Chondrocyte (in vitro differentiated cells): ENCODE results near the gene COL15A1. TPM values are rescaled to one million over a fixed set of nuclear protein-coding genes. Genes with fewer than 3 reads are reported as not detected.
A peak's percentile ranks its signal among the peaks of the same experiment; 100 is the strongest.
"Not testable (repeated sequence)": the region's sequence is repeated elsewhere in the genome, so short reads cannot be mapped to it uniquely, and the experiment has no call there.

Experiments
- DNase-seq: peaks from one replicate; pipeline ENCODE4 v3.0.0; 2021; ENCODE audit warnings: mixed read lengths, low spot score
- H3K27ac Mint-ChIP-seq: one replicate; pipeline ENCODE4 v1.8.0; 2021; ENCODE audit warnings: mild to moderate bottlenecking, moderate library complexity, mixed read lengths; ENCODE audit not compliant: unreplicated experiment
- H3K27me3 Mint-ChIP-seq: 2 replicates; pipeline ENCODE4 v1.8.0; 2021; ENCODE audit warnings: low read depth, mixed read lengths
- H3K36me3 Mint-ChIP-seq: 2 replicates; pipeline ENCODE4 v1.8.0; 2021; ENCODE audit warnings: low read depth, mixed read lengths
- H3K4me1 Mint-ChIP-seq: 2 replicates; pipeline ENCODE4 v1.8.0; 2021; ENCODE audit warnings: low read depth, mild to moderate bottlenecking, mixed read lengths
- H3K4me3 Mint-ChIP-seq: one replicate; pipeline ENCODE4 v1.8.0; 2021; ENCODE audit warnings: mild to moderate bottlenecking, moderate library complexity, mixed read lengths; ENCODE audit not compliant: unreplicated experiment
- H3K9me3 Mint-ChIP-seq: 2 replicates; pipeline ENCODE4 v1.8.0; 2021; ENCODE audit warnings: low read depth, mixed read lengths
- total RNA-seq: library from RNA; stranded (reverse); gene quantifications from 3 replicates; pipeline ENCODE4 v1.2.1, GENCODE V29; 2021
- TF ChIP-seq, protein P1 (sequence below): fragments of 200-600 bp; sonication (generic); IDR thresholded peaks from 2 replicates; pipeline ENCODE4 v1.5.0; 2021; ENCODE audit warnings: antibody characterized with exemption, mild to moderate bottlenecking, moderate library complexity

COL15A1 gene
- total RNA-seq, 1 donor from 2014 or later, result 5.4 TPM

DNA sequence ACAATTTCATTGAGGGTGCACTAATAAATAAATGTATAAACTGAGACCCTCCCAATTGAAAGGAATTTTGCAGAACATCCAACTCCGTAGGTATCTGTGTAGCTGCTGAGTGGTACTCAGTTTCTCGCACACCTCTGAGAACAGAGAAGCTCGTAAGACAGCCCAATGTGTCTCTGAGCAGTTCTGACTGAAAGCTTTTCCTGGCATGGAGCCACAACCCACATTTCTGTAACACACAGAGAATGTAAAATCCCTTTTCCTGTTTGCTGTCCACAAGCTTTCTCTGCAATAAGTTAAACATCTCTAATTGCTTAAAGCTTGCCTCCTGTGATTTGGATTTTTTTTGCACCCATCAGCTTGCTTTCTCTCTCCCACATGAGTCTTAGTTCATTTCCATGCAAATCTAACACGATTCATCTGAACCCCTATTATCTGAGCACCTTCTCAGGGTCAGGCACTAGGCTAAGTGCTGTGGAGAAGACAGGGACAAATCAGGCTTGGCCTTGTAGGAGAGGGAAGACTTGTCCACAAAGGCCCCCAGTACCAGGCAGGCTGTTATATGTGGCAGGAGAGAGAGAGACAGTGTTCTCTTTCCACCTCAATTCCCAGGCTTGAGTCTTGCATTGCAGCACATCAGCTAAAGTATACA is 44.2 kb upstream of the COL15A1 start:
- peaks cover 7% of the 10 kb centered on the region for H3K27me3 Mint-ChIP-seq
- TF ChIP-seq, protein P1, sequence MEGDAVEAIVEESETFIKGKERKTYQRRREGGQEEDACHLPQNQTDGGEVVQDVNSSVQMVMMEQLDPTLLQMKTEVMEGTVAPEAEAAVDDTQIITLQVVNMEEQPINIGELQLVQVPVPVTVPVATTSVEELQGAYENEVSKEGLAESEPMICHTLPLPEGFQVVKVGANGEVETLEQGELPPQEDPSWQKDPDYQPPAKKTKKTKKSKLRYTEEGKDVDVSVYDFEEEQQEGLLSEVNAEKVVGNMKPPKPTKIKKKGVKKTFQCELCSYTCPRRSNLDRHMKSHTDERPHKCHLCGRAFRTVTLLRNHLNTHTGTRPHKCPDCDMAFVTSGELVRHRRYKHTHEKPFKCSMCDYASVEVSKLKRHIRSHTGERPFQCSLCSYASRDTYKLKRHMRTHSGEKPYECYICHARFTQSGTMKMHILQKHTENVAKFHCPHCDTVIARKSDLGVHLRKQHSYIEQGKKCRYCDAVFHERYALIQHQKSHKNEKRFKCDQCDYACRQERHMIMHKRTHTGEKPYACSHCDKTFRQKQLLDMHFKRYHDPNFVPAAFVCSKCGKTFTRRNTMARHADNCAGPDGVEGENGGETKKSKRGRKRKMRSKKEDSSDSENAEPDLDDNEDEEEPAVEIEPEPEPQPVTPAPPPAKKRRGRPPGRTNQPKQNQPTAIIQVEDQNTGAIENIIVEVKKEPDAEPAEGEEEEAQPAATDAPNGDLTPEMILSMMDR, result no peak

DNA sequence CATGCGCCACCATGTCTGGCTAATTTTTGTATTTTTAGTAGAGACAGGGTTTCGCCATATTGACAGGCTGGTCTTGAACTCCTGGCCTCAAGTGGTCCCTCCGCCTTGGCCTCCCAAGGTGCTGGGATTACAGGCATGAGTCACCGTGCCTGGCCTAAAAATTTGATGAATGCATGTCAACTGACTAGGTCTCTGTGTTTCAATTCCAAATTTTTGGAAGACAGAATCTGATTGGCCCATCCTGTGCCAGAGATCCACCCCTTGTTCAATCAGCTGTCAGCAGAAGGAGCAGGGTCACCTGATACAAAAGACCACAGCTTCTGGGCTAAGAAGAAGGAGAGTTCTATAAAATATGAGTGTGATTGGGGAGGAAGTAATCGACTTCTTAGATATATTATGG is 43.5 kb upstream of the COL15A1 start:
- Mint-ChIP-seq H3K27me3 (peaks cover 7% of the 10 kb centered on the region), H3K36me3 (peaks cover 4% of the 10 kb centered on the region), H3K9me3 (peaks cover 17% of the 10 kb centered on the region), H3K27ac (no peak overlapping the region), H3K4me1 (peaks cover 16% of the 10 kb centered on the region), H3K4me3 (no peak overlapping the region)
- no peak for DNase-seq
- TF ChIP-seq, protein P1, result no peak

More for the DNA sequence above, 44.2 kb upstream of the COL15A1 start:
- Mint-ChIP-seq H3K9me3 (peaks cover 17% of the 10 kb centered on the region), H3K27ac (peak overlapping the region; percentile 41), H3K4me3 (no peak overlapping the region), H3K4me1 (peaks cover 16% of the 10 kb centered on the region), H3K36me3 (peaks cover 4% of the 10 kb centered on the region)
- no peak for DNase-seq

DNA sequence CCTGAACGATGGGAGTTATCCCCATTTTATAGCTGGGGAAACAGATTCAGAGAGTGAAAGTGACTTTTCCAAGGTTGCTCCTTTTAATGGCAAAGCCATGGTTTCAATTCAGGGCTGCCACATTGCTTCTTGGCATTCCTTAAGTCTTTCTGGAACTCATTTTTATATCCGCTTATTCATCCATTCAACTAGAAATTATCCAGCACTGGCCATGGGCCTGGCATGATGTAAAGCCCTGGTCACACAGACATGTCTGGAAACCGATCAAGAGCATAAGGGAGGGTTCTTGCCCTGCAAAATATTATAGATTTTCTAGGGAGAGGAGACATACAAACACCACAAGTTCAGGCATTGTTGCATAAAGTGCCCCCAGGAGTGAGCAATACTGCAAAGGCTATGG is 43.0 kb upstream of the COL15A1 start:
- H3K9me3 Mint-ChIP-seq, result peaks cover 15% of the 10 kb centered on the region
- peaks cover 4% of the 10 kb centered on the region for H3K36me3 Mint-ChIP-seq
- peaks cover 16% of the 10 kb centered on the region for H3K4me1 Mint-ChIP-seq
- DNase-seq, result no peak
- TF ChIP-seq, protein P1, result no peak
- no peak overlapping the region for H3K4me3 Mint-ChIP-seq
- H3K27me3 Mint-ChIP-seq, result peaks cover 4% of the 10 kb centered on the region
- H3K27ac Mint-ChIP-seq, result no peak overlapping the region

DNA sequence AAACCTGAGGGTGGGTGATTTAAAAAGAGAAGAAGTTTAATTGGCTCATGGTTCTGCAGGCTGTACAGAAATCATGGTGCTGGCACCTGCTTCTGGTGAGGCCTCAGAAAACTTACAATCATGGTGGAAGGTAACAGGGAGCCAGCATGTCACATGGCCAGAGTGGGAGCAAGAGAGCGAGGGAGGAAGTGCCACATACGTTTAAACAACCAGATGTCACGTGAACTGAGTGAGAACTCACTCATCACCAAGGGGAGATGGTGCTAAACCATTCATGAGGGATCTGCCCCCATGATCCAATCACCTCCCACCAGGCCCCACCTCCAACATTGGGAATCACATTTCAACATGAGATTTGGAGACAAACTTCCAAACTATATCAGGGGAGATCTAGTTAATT is 41.9 kb upstream of the COL15A1 start:
- not testable (repeated sequence) for H3K36me3 Mint-ChIP-seq, H3K4me3 Mint-ChIP-seq, H3K27ac Mint-ChIP-seq, H3K9me3 Mint-ChIP-seq, H3K27me3 Mint-ChIP-seq, DNase-seq
- peaks cover 26% of the 10 kb centered on the region for H3K4me1 Mint-ChIP-seq

DNA sequence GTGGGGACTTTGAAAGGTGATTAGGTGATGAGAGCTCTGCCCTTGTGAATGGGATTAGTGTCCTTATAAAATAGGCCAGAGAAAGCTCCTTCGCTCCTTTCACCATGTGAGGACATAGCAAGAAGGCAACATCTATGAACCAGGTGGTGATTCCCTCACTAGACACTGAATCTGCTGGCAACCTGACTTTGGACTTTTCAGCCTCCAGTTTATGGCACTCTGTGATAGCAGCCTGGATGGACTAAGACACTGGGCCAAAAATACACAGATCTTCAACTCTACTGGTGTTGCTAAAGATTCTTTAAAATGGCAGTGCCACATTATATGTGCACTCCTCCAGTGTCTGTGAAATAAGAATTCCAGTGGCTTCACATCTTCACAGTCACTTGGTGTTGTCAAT is 41.2 kb upstream of the COL15A1 start:
- peaks cover 3% of the 10 kb centered on the region for H3K27me3 Mint-ChIP-seq
- no peak overlapping the region for H3K27ac Mint-ChIP-seq
- peaks cover 33% of the 10 kb centered on the region for H3K4me1 Mint-ChIP-seq
- peaks cover 2% of the 10 kb centered on the region for H3K36me3 Mint-ChIP-seq
- no peak for DNase-seq
- no peak overlapping the region for H3K4me3 Mint-ChIP-seq
- TF ChIP-seq, protein P1, result no peak
- H3K9me3 Mint-ChIP-seq, result peaks cover 3% of the 10 kb centered on the region

DNA sequence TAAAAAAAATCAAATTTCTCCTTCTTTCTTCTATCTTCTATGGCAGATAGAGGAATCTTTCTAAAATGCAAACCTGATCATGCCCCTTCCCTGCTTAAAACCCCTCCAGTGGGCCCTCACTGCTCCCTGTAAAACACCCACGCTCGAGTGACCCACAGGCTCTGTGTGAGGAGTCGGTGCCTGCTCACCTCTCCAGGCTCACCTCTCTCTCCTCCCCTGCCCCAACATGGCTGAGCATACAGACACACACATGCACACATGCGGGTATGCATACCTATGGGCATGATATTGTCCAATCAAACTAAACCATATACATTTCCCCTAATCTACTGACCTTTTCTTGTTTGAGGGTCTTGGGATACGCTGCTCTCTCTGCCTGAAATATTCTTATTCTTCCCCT is 40.8 kb upstream of the COL15A1 start:
- Mint-ChIP-seq H3K9me3 (peaks cover 2% of the 10 kb centered on the region), H3K4me1 (peaks cover 35% of the 10 kb centered on the region), H3K4me3 (no peak overlapping the region), H3K36me3 (peaks cover 2% of the 10 kb centered on the region), H3K27ac (no peak overlapping the region), H3K27me3 (peaks cover 3% of the 10 kb centered on the region)
- TF ChIP-seq, protein P1, result no peak
- DNase-seq, result no peak
